ENCODE data around the gene NAMPT.

NAMPT gene

GRCh38 chr7:106312906-106313305, 28.1 kb upstream of the NAMPT start:
- TF ChIP-seq TCF12 (IDR thresholded peaks at IDR 0.05; ENCODE audit: low read depth) (no peak), ZBTB7A (IDR thresholded peaks at IDR 0.05; ENCODE audit: low read depth) (no peak), YY1 (IDR thresholded peaks at IDR 0.05; ENCODE audit: low read depth) (no peak), FOXM1 (IDR thresholded peaks at IDR 0.05; ENCODE audit: borderline replicate concordance, low read depth) (no peak), EP300 (IDR thresholded peaks at IDR 0.05; ENCODE audit: borderline replicate concordance) (no peak), CREB1 (IDR thresholded peaks at IDR 0.05; ENCODE audit: low read depth) (no peak), REST (IDR thresholded peaks at IDR 0.05; ENCODE audit: low read depth) (no peak), RAD21 (IDR thresholded peaks at IDR 0.05; ENCODE audit: low read depth) (no peak)

- TF ChIP-seq RAD21 (IDR thresholded peaks at IDR 0.05; ENCODE audit: low read depth) = no peak
- no peak for TF ChIP-seq EGR1 (IDR thresholded peaks at IDR 0.05)
- no peak for TF ChIP-seq REST (IDR thresholded peaks at IDR 0.05; ENCODE audit: low read depth)
- TF ChIP-seq ZBTB7A (IDR thresholded peaks at IDR 0.05; ENCODE audit: low read depth) = no peak
- TF ChIP-seq CEBPB (IDR thresholded peaks at IDR 0.05) = no peak
- no peak for TF ChIP-seq TCF12 (IDR thresholded peaks at IDR 0.05; ENCODE audit: low read depth)
- TF ChIP-seq TEAD4 (IDR thresholded peaks at IDR 0.05) = no peak
- TF ChIP-seq MAX (IDR thresholded peaks at IDR 0.05) = no peak
- no peak for TF ChIP-seq USF1 (IDR thresholded peaks at IDR 0.05)
- no peak for TF ChIP-seq EP300 (IDR thresholded peaks at IDR 0.05; ENCODE audit: borderline replicate concordance)
- no peak for TF ChIP-seq CREB1 (IDR thresholded peaks at IDR 0.05; ENCODE audit: low read depth)
- no peak for TF ChIP-seq FOXM1 (IDR thresholded peaks at IDR 0.05; ENCODE audit: borderline replicate concordance, low read depth)
These were observed 27.5 kb upstream of the NAMPT start for GRCh38 chr7:106312099-106312871.

GRCh38 chr7:106309362-106309761, 24.6 kb upstream of the NAMPT start:
- TF ChIP-seq EGR1 (IDR thresholded peaks at IDR 0.05) (no peak), ZBTB7A (IDR thresholded peaks at IDR 0.05; ENCODE audit: low read depth) (no peak), USF1 (IDR thresholded peaks at IDR 0.05) (no peak), YY1 (IDR thresholded peaks at IDR 0.05; ENCODE audit: low read depth) (no peak), TEAD4 (IDR thresholded peaks at IDR 0.05) (no peak), TCF12 (IDR thresholded peaks at IDR 0.05; ENCODE audit: low read depth) (no peak), EP300 (IDR thresholded peaks at IDR 0.05; ENCODE audit: borderline replicate concordance) (no peak), CEBPB (IDR thresholded peaks at IDR 0.05) (no peak), REST (IDR thresholded peaks at IDR 0.05; ENCODE audit: low read depth) (no peak), FOXM1 (IDR thresholded peaks at IDR 0.05; ENCODE audit: borderline replicate concordance, low read depth) (no peak), MAX (IDR thresholded peaks at IDR 0.05) (no peak), CREB1 (IDR thresholded peaks at IDR 0.05; ENCODE audit: low read depth) (no peak), RAD21 (IDR thresholded peaks at IDR 0.05; ENCODE audit: low read depth) (no peak), NFIC (IDR thresholded peaks at IDR 0.05) (no peak), TAF1 (IDR thresholded peaks at IDR 0.05; ENCODE audit: low read depth) (no peak)

- TF ChIP-seq FOXM1 (IDR thresholded peaks at IDR 0.05; ENCODE audit: borderline replicate concordance, low read depth) (no peak), USF1 (IDR thresholded peaks at IDR 0.05) (no peak), RAD21 (IDR thresholded peaks at IDR 0.05; ENCODE audit: low read depth) (no peak), EGR1 (IDR thresholded peaks at IDR 0.05) (no peak), TAF1 (IDR thresholded peaks at IDR 0.05; ENCODE audit: low read depth) (no peak), CREB1 (IDR thresholded peaks at IDR 0.05; ENCODE audit: low read depth) (no peak), ZBTB7A (IDR thresholded peaks at IDR 0.05; ENCODE audit: low read depth) (no peak), CEBPB (IDR thresholded peaks at IDR 0.05) (no peak), TEAD4 (IDR thresholded peaks at IDR 0.05) (no peak), TCF12 (IDR thresholded peaks at IDR 0.05; ENCODE audit: low read depth) (no peak), YY1 (IDR thresholded peaks at IDR 0.05; ENCODE audit: low read depth) (no peak), NFIC (IDR thresholded peaks at IDR 0.05) (no peak)
These were observed 21.5 kb upstream of the NAMPT start for GRCh38 chr7:106306256-106306655.
